HepG2 (cell line): Measurements from ENCODE around the gene LYST. TPM values are rescaled to one million over a fixed set of nuclear protein-coding genes. Genes with fewer than 3 reads are reported as not detected.

Experiments used
- ARNT2 ChIP-seq: sonication (generic); formaldehyde crosslinking; IDR thresholded peaks from 2 replicates; pipeline ENCODE4 v1.8.0; 2022; ENCODE audit warnings: mild to moderate bottlenecking, low read depth, missing genetic modification reagents, moderate library complexity
- CEBPB ChIP-seq: IDR thresholded peaks from 2 replicates; pipeline ENCODE4 v1.6.1; 2011; ENCODE audit warnings: low read depth, low read length, improper control_type of control experiment, borderline replicate concordance
- DR1 ChIP-seq: sonication (generic); formaldehyde crosslinking; IDR thresholded peaks from 2 replicates; pipeline ENCODE4 v1.8.0; 2021; ENCODE audit warnings: mild to moderate bottlenecking, missing genetic modification reagents, inconsistent platforms
- EHMT2 ChIP-seq: fragments of 200-600 bp; sonication (generic); IDR thresholded peaks from 2 replicates; pipeline ENCODE4 v1.7.0; 2017; ENCODE audit warnings: antibody characterized with exemption, low read depth, low read length, borderline replicate concordance
- ETV6 ChIP-seq: sonication (generic); formaldehyde crosslinking; conservative IDR thresholded peaks from 2 replicates; pipeline ENCODE4 v1.4.0; 2020; ENCODE audit warnings: missing genetic modification reagents
- FOXA3 ChIP-seq: IDR thresholded peaks from 2 replicates; pipeline ENCODE4 v1.6.1; 2016; ENCODE audit warnings: missing genetic modification reagents, missing compliant biosample characterization
- HMGA1 ChIP-seq: sonication (generic); formaldehyde crosslinking; conservative IDR thresholded peaks from 2 replicates; pipeline ENCODE4 v1.4.0; 2020; ENCODE audit warnings: missing genetic modification reagents
- NCOA2 ChIP-seq: sonication (generic); formaldehyde crosslinking; IDR thresholded peaks from 2 replicates; pipeline ENCODE4 v1.8.0; 2022; ENCODE audit warnings: inconsistent platforms
- PHB2 ChIP-seq: fragments of 450-650 bp; IDR thresholded peaks from 2 replicates; pipeline ENCODE4 v1.6.1; 2018; ENCODE audit not compliant: partially characterized antibody
- RAD21 ChIP-seq: fragments of 450-650 bp; formaldehyde crosslinking; IDR thresholded peaks from 2 replicates; pipeline ENCODE4 v1.5.0; 2020; ENCODE audit warnings: mild to moderate bottlenecking
- SIN3A ChIP-seq: IDR thresholded peaks from 2 replicates; pipeline ENCODE4 v1.6.1; 2011; ENCODE audit warnings: low read depth, mild to moderate bottlenecking, control low read depth, low read length, borderline replicate concordance
- SIN3B ChIP-seq: fragments of 150-350 bp; IDR thresholded peaks from 2 replicates; pipeline ENCODE4 v1.6.1; 2014; ENCODE audit warnings: low read length
- SRF ChIP-seq: IDR thresholded peaks from 2 replicates; pipeline ENCODE4 v1.6.1; 2011; ENCODE audit warnings: mild to moderate bottlenecking, low read depth, low read length, moderate library complexity
- STAG1 ChIP-seq: sonication (generic); formaldehyde crosslinking; IDR thresholded peaks from 2 replicates; pipeline ENCODE4 v1.4.0; 2020; ENCODE audit warnings: missing genetic modification reagents
- ZNF10 ChIP-seq: sonication (generic); formaldehyde crosslinking; IDR thresholded peaks from 2 replicates; pipeline ENCODE4 v1.4.0; 2020; ENCODE audit warnings: mild to moderate bottlenecking, low read depth, missing genetic modification reagents, borderline replicate concordance
- ZNF350 ChIP-seq: sonication (generic); formaldehyde crosslinking; IDR thresholded peaks from 2 replicates; pipeline ENCODE4 v1.4.0; 2020; ENCODE audit warnings: mild to moderate bottlenecking, low read depth, missing genetic modification reagents, borderline replicate concordance
- ZNF431 ChIP-seq: sonication (generic); formaldehyde crosslinking; IDR thresholded peaks from 2 replicates; pipeline ENCODE4 v1.9.0; 2022; ENCODE audit warnings: missing genetic modification reagents, low read depth, mild to moderate bottlenecking, borderline replicate concordance
- ZNF441 ChIP-seq: sonication (generic); formaldehyde crosslinking; IDR thresholded peaks from 2 replicates; pipeline ENCODE4 v1.7.0; 2021; ENCODE audit warnings: missing genetic modification reagents, borderline replicate concordance
- ZNF703 ChIP-seq: sonication (generic); formaldehyde crosslinking; IDR thresholded peaks from 2 replicates; pipeline ENCODE4 v1.5.1; 2020; ENCODE audit warnings: missing genetic modification reagents, mild to moderate bottlenecking, moderate library complexity, borderline replicate concordance
- ZNF777 ChIP-seq: sonication (generic); formaldehyde crosslinking; IDR thresholded peaks from 2 replicates; pipeline ENCODE4 v1.4.0; 2020; ENCODE audit warnings: missing genetic modification reagents
- ZSCAN30 ChIP-seq: sonication (generic); formaldehyde crosslinking; IDR thresholded peaks from 2 replicates; pipeline ENCODE4 v1.5.0; 2020; ENCODE audit warnings: mild to moderate bottlenecking, missing genetic modification reagents
- polyA plus RNA-seq, 8 experiments: library from polyadenylated mRNA; depleted of rRNA in 3 of 8; stranded (reverse) in 7 of 8; unstranded in 1 of 8; fragments of >200 nt; fragmentation: Illumina TruSeq in 4 of 8; extraction: Trizol in 4 of 8; gene quantifications; 2 replicates each; pipeline versions ENCODE4 v1.2.1 to v1.2.3, GENCODE V29; 2011 to 2016; ENCODE audit warnings: low read depth in 4 of 8, missing spikeins in 1 of 8, mixed read lengths in 1 of 8; ENCODE audit not compliant: insufficient read depth in 1 of 8
- total RNA-seq, 5 experiments: library from RNA; depleted of rRNA; stranded (reverse); fragments of >200 nt; fragmentation: Illumina TruSeq; extraction: Trizol; gene quantifications; 2 replicates each; pipeline ENCODE4 v1.2.3, GENCODE V29; 2016; ENCODE audit warnings: low read depth in 1 of 5
- TF ChIP-seq, protein P1 (sequence below): sonication (generic); formaldehyde crosslinking; IDR thresholded peaks from 2 replicates; pipeline ENCODE4 v1.8.1; 2023; ENCODE audit warnings: missing genetic modification reagents, inconsistent platforms, borderline replicate concordance
- TF ChIP-seq, protein P2 (sequence below): sonication (generic); formaldehyde crosslinking; IDR thresholded peaks from 2 replicates; pipeline ENCODE4; 2020; ENCODE audit warnings: missing genetic modification reagents, mild to moderate bottlenecking, borderline replicate concordance
- TF ChIP-seq, protein P3 (sequence below): IDR thresholded peaks from 2 replicates; pipeline ENCODE4 v1.6.1; 2016; ENCODE audit warnings: low read depth

The LYST gene
- total and polyA plus RNA-seq, 2 of the 13 experiments (the other 11 are each of a cell fraction or from before 2014, with no cell fraction given), result 0.91 to 2.5 TPM

DNA sequence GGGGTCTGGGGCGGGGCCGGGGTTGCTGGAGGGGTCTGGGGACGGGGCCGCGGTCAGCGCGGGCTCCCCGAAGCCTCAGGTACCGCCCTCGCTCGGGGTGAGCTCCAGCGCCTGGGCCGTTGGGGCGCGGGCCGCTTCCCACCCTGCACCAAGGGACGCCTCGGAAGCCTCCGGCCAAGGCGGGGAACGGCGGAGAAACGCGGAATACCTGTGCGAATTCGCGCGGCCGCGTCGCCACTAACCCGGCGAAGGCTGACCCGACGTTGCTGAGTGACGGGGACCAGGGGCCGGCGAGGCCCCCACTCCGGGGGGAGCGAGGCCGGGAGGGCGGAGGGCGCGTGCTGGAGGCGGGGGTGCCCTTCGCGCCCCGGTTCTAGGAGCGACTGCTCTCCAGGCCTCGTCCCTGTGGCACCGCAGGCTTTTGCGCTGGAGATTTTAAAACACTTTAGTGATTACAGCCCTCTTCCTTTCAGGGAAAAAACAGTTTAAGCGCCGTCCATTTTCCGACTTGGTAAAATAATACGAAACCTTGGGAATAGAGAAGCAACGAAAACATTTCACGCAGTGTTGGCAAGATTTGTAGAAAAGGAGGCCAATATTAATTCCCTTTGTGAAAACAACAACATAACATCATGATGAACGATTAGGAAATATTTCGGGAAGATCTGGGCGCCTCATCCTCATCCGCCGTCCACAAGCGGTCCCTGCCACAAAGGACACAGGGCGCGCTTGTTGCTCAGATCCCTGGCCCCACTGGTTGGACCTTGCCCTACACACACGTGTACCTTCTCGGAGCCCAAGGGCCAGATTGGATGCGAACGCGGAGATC lies 216.2 kb downstream of the LYST start (continued):
- TF ChIP-seq ZNF431 (CRISPR knock-in tag), result peak; percentile 75; the same call in 1 of the 2 replicates
- TF ChIP-seq NCOA2 (CRISPR knock-in tag), result peak; percentile 78
- TF ChIP-seq ZNF10 (CRISPR knock-in tag), result no peak
- TF ChIP-seq, protein P1, sequence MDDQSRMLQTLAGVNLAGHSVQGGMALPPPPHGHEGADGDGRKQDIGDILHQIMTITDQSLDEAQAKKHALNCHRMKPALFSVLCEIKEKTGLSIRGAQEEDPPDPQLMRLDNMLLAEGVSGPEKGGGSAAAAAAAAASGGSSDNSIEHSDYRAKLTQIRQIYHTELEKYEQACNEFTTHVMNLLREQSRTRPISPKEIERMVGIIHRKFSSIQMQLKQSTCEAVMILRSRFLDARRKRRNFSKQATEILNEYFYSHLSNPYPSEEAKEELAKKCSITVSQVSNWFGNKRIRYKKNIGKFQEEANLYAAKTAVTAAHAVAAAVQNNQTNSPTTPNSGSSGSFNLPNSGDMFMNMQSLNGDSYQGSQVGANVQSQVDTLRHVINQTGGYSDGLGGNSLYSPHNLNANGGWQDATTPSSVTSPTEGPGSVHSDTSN (CRISPR knock-in tag), result no peak
- 0 out of 2 replicates have a peak, but pooled peaks have one; percentile 42 for TF ChIP-seq ZNF441
- TF ChIP-seq, protein P2, sequence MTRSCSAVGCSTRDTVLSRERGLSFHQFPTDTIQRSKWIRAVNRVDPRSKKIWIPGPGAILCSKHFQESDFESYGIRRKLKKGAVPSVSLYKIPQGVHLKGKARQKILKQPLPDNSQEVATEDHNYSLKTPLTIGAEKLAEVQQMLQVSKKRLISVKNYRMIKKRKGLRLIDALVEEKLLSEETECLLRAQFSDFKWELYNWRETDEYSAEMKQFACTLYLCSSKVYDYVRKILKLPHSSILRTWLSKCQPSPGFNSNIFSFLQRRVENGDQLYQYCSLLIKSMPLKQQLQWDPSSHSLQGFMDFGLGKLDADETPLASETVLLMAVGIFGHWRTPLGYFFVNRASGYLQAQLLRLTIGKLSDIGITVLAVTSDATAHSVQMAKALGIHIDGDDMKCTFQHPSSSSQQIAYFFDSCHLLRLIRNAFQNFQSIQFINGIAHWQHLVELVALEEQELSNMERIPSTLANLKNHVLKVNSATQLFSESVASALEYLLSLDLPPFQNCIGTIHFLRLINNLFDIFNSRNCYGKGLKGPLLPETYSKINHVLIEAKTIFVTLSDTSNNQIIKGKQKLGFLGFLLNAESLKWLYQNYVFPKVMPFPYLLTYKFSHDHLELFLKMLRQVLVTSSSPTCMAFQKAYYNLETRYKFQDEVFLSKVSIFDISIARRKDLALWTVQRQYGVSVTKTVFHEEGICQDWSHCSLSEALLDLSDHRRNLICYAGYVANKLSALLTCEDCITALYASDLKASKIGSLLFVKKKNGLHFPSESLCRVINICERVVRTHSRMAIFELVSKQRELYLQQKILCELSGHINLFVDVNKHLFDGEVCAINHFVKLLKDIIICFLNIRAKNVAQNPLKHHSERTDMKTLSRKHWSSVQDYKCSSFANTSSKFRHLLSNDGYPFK (CRISPR knock-in tag), result peak; percentile 47; the same call in 1 of the 2 replicates
- TF ChIP-seq ETV6 (CRISPR knock-in tag), result no peak; the same call in 1 of the 2 replicates
- TF ChIP-seq STAG1 (CRISPR knock-in tag), result no peak
- TF ChIP-seq RAD21 (CRISPR knock-in tag), result no peak; the same call in 1 of the 2 replicates
- peak; percentile 80 for TF ChIP-seq ZNF777 (CRISPR knock-in tag)
- TF ChIP-seq ZNF703 (CRISPR knock-in tag), result 0 out of 2 replicates have a peak, but pooled peaks have one; percentile 14
- peak; percentile 85; the same call in 1 of the 2 replicates for TF ChIP-seq ZNF350 (CRISPR knock-in tag)
- peak; percentile 75; the same call in 1 of the 2 replicates for TF ChIP-seq SIN3A
- peak; percentile 77 for TF ChIP-seq ARNT2 (CRISPR knock-in tag)
- no peak for TF ChIP-seq EHMT2
- TF ChIP-seq ZSCAN30 (CRISPR knock-in tag), result no peak
- TF ChIP-seq SIN3B, result 0 out of 2 replicates have a peak, but pooled peaks have one; percentile 35
- peak; percentile 92 for TF ChIP-seq FOXA3 (CRISPR knock-in tag)
- TF ChIP-seq, protein P3, sequence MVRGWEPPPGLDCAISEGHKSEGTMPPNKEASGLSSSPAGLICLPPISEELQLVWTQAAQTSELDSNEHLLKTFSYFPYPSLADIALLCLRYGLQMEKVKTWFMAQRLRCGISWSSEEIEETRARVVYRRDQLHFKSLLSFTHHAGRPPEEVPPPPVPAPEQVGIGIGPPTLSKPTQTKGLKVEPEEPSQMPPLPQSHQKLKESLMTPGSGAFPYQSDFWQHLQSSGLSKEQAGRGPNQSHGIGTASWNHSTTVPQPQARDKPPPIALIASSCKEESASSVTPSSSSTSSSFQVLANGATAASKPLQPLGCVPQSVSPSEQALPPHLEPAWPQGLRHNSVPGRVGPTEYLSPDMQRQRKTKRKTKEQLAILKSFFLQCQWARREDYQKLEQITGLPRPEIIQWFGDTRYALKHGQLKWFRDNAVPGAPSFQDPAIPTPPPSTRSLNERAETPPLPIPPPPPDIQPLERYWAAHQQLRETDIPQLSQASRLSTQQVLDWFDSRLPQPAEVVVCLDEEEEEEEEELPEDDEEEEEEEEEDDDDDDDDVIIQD (CRISPR knock-in tag), result peak; percentile 72; the same call in 1 of the 2 replicates
- no peak for TF ChIP-seq SRF
- TF ChIP-seq DR1 (CRISPR knock-in tag), result peak; percentile 61; the same call in 1 of the 2 replicates
- no peak for TF ChIP-seq PHB2
- TF ChIP-seq CEBPB, result no peak
- TF ChIP-seq HMGA1 (CRISPR knock-in tag), result no peak
